Prostate gland (tissue), 2 donors: Measurements from ENCODE around the gene RGS9.

Source experiments
- POLR2A ChIP-seq: fragments of 450-650 bp; IDR thresholded peaks from one replicate; pipeline ENCODE4 v1.6.1; 2016; ENCODE audit warnings: antibody characterized with exemption, mild to moderate bottlenecking
- TF ChIP-seq, protein P1 (sequence below), 4 experiments: fragments of 200-600 bp in 2 of 4; fragments of 450-650 bp in 2 of 4; sonication (generic) in 2 of 4; IDR thresholded peaks; 1 replicate in 3 of 4; 2 replicates in 1 of 4; pipeline ENCODE4 v1.5.1; 2016 to 2019; ENCODE audit warnings: antibody characterized with exemption in 4 of 4, mild to moderate bottlenecking in 2 of 4, moderate library complexity in 2 of 4

GRCh38 chr17:65167566-65167965 lies 30.4 kb downstream of the RGS9 start:
- TF ChIP-seq, protein P1, sequence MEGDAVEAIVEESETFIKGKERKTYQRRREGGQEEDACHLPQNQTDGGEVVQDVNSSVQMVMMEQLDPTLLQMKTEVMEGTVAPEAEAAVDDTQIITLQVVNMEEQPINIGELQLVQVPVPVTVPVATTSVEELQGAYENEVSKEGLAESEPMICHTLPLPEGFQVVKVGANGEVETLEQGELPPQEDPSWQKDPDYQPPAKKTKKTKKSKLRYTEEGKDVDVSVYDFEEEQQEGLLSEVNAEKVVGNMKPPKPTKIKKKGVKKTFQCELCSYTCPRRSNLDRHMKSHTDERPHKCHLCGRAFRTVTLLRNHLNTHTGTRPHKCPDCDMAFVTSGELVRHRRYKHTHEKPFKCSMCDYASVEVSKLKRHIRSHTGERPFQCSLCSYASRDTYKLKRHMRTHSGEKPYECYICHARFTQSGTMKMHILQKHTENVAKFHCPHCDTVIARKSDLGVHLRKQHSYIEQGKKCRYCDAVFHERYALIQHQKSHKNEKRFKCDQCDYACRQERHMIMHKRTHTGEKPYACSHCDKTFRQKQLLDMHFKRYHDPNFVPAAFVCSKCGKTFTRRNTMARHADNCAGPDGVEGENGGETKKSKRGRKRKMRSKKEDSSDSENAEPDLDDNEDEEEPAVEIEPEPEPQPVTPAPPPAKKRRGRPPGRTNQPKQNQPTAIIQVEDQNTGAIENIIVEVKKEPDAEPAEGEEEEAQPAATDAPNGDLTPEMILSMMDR (IDR thresholded peaks at IDR 0.05), result no peak
- TF ChIP-seq POLR2A, result no peak
